ENCODE data around the gene CDHR3.
A peak's percentile ranks its signal among the peaks of the same experiment; 100 is the strongest.
"Not testable (repeated sequence)": the region's sequence is repeated elsewhere in the genome, so short reads cannot be mapped to it uniquely, and the experiment has no call there.

CDHR3 gene

GRCh38 chr7:105963038-105963667 is at the start of gene CDHR3:
Gene CDHR3 (plus strand): TSS chr7:105963264. CDS start chr7:105963319, 55 bp downstream.
- no peak for DNase-seq

- no peak for DNase-seq
Measured at GRCh38 chr7:105913947-105914346, 49.1 kb upstream of the CDHR3 start.

- DNase-seq, result no peak
Measured at GRCh38 chr7:105916603-105917002, 46.5 kb upstream of the CDHR3 start.

- no peak for DNase-seq
Measured at GRCh38 chr7:105917659-105918058, 45.4 kb upstream of the CDHR3 start.

- DNase-seq, result no peak
Measured at GRCh38 chr7:105920766-105921165, 42.3 kb upstream of the CDHR3 start.

- no peak for DNase-seq
Measured at GRCh38 chr7:105924945-105925344, 38.1 kb upstream of the CDHR3 start.

GRCh38 chr7:105926131-105926530 is 36.9 kb upstream of the CDHR3 start:
- DNase-seq, result no peak

- no peak for DNase-seq
Measured at GRCh38 chr7:105931179-105931578, 31.9 kb upstream of the CDHR3 start.

- DNase-seq, result no peak
Measured at GRCh38 chr7:105932835-105933477, 30.1 kb upstream of the CDHR3 start.

- DNase-seq, result peak; percentile 73
Measured at GRCh38 chr7:105934572-105935185, 28.4 kb upstream of the CDHR3 start.

GRCh38 chr7:105935250-105935649 is 27.8 kb upstream of the CDHR3 start:
- peak; percentile 90 for DNase-seq

GRCh38 chr7:105937411-105937810 is 25.7 kb upstream of the CDHR3 start:
- no peak for DNase-seq

- peak; percentile 26 for DNase-seq
Measured at GRCh38 chr7:105940109-105940508, 23.0 kb upstream of the CDHR3 start.

- DNase-seq, result no peak
Measured at GRCh38 chr7:105941596-105941995, 21.5 kb upstream of the CDHR3 start.

- DNase-seq, result no peak
Measured at GRCh38 chr7:105943486-105943885, 19.6 kb upstream of the CDHR3 start.

GRCh38 chr7:105945848-105946247 is 17.2 kb upstream of the CDHR3 start:
- no peak for DNase-seq

GRCh38 chr7:105951597-105951996 is 11.5 kb upstream of the CDHR3 start:
- DNase-seq, result no peak

- DNase-seq, result no peak
Measured at GRCh38 chr7:105952917-105953595, 10.0 kb upstream of the CDHR3 start.

- DNase-seq, result no peak
Measured at GRCh38 chr7:105954711-105955110, 8.4 kb upstream of the CDHR3 start.

- DNase-seq, result not testable (repeated sequence)
Measured at GRCh38 chr7:105955651-105956466, 7.2 kb upstream of the CDHR3 start.

GRCh38 chr7:105958012-105958411 is 5.1 kb upstream of the CDHR3 start:
- no peak for DNase-seq

- no peak for DNase-seq
Measured at GRCh38 chr7:105962353-105962752, 711 bp upstream of the CDHR3 start.

- no peak for DNase-seq
Measured at GRCh38 chr7:105971845-105972244, 8.8 kb downstream of the CDHR3 start.

Data from NCI-H2029 treated with DMSO at 0.1 percent for 48 hours (cell line).